Glomerular visceral epithelial cell (primary cell): ENCODE measurements around the gene TRPC6.

Experiments
- DNase-seq: peaks from one replicate; pipeline ENCODE4 v3.0.0-alpha.2; 2016; ENCODE audit errors: extremely low spot score

TRPC6 gene

DNA sequence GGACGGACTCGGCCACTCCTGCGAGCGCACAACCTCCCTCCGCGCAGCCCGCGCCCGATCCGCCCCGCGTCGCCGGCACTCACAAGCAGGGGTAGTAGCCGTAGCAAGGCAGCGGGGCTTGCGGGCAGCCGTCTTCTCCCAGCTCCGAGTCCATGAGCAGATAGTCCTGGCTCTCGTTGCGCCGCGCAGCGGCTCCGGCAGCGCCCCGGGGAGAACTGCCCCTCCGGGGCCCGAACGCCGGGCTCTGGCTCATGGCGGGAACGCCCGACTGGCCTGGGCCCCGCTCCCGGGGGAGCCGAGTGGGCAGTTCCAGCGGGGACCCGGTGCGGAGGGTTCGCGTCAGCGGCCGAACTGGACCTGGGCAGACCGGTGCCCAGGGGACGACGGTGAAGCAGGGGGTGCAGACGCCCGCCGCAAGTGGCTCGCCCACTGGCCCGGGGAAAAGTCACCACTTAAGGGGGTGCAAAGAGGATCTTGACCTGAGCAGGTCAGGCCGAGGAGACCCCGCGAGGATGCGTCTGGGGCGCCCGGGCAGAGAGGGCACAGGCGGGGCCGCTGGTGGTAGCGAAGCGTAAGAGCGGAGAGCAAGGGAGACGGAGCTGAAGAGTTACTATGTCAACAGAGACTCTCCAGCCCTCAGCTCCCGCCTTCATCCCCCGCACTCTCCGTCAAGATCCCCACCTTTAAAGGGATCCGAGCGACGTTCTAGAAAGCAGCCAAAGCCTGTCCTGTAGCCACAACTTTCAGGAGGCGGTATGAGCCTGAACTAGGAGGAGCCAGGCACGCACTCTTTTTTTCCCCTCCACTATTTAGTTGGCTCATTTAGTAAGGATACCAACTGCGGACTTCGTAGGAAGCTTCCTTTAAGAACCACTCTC is at the start of gene TRPC6:
TRPC6 (minus strand) TSS at position 757 of the 878 bp plus-strand sequence; CDS start at position 253, 504 bp downstream.
- no peak for DNase-seq

GRCh38 chr11:101620026-101620425 is 36.2 kb upstream of the TRPC6 start:
- DNase-seq: no peak

GRCh38 chr11:101618709-101619108 is 34.9 kb upstream of the TRPC6 start:
- no peak for DNase-seq

- no peak for DNase-seq
Measured at GRCh38 chr11:101617735-101618332, 34.0 kb upstream of the TRPC6 start.

DNA sequence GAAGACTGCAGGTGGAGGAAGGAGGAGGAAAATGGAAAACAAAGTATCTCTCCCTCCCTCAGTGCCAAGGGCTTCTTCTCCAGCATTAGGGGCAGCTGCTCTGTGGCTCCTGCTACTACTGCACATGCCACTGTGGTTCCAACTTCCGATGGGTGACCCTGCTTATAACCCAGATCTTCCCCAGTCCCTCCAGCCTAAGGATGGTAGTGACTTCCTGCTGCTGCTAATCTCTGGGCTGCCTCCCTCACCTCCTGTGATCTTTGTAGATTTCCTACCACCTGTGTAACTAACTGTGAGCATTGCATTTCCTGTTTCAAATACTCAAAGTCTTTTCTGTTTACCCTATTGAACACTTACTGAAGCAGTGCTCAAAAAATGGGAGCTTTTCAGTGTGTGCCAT is 28.7 kb upstream of the TRPC6 start:
- no peak for DNase-seq

GRCh38 chr11:101600924-101601323 is 17.1 kb upstream of the TRPC6 start:
- DNase-seq: no peak

DNA sequence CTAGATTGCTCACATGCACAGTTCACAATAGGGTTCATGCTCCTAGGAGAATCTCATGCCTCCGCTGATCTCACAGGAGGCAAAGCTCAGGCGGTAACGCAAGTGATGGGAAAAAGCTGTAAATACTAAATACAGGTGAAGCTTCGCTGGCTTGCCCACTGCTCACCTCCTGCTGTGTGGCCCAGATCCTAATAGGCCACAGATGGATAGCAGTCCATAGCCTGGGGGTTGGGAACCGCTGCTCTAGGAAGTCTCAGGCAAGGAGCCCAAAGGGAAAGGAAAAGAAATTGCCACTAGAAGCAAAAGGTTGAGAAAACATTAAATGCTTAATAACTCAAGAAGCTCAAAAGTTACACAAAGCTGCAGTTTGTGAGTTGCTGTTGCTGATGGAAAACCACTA is 3.2 kb upstream of the TRPC6 start:
- DNase-seq: no peak

- DNase-seq: no peak
Measured at GRCh38 chr11:101584655-101585054, 848 bp upstream of the TRPC6 start.

- no peak for DNase-seq
Measured at GRCh38 chr11:101584129-101584515, 315 bp upstream of the TRPC6 start.

GRCh38 chr11:101582989-101583250 is 887 bp downstream of the TRPC6 start:
- DNase-seq: no peak

- no peak for DNase-seq
Measured at GRCh38 chr11:101582236-101582988, 1.4 kb downstream of the TRPC6 start.

DNA sequence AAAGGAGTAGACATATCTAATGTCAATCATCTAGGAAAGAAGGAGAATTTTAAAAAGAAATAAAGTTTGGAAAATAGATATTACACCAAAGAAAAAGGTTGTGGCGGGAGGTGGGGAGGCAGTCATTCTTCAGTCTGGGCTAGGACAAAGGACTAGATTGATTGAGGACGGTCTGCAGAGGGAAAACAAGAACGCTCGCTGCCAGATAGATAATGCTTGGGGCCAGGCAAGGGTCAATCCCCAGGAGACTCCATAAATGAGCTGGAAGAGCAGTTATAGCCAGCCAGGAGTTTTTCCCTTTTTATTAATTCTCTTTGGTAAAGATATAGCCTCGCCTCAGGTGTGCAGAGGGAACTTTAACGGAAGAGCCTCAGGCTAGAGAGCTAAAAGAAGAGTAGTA is 6.3 kb downstream of the TRPC6 start:
- DNase-seq: no peak

- DNase-seq: no peak
Measured at GRCh38 chr11:101576456-101576855, 7.4 kb downstream of the TRPC6 start.

DNA sequence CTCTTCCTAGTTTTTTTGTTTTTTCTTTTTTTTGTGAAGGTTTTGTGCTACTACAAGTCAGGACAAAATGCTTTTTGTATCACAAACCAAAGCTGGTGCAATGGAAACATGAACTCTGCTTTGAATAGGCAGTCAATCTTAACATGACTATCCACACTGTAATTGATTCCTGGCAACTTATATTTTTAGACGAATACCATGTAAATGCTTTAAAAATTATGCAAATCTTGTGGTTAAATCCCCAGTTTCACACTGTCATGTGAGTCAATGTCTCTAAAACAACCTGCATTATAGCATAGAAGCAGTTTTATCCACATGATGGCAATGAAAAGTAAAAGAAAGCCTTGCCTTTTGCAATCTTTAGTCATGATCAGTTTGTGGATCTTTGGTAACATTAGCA is 8.9 kb downstream of the TRPC6 start:
- DNase-seq: no peak

DNA sequence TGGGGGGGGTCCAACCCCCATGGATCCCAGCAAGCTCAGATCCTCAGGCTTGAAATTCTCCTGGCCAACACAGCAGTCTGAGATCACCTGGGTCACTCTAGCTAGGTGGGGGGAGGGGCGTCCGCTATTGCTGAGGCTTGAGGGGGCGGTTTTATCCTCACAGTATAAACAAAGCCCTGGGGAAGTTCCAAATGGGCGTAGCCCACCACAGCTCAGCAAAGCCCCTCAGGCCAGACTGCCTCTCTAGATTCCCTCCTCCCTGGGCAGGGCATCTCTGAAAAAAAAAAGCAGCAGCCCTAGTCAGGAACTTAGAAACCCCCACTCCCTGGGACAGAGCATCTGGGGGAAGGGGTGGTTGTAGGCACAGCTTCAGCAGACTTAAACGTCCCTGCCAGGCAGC is 16.7 kb downstream of the TRPC6 start:
- DNase-seq: no peak

DNA sequence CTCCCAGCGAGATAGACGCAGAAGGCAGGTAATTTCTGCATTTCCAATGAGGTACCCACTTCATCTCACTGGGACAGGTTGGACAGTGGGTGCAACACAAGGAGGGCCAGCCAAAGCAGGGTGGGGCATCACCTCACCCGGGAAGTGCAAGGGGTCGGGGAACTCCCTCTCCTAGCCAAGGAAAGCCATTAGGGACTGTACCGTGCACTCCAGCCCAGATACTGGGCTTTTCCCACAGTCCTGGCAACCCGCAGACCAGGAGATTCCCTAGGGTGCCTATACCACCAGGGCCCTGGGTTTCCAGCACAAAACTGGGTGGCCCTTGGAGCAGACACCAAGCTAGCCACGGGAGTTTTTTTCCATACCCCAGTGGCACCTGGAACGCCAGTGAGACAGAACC is 17.2 kb downstream of the TRPC6 start:
- no peak for DNase-seq

DNA sequence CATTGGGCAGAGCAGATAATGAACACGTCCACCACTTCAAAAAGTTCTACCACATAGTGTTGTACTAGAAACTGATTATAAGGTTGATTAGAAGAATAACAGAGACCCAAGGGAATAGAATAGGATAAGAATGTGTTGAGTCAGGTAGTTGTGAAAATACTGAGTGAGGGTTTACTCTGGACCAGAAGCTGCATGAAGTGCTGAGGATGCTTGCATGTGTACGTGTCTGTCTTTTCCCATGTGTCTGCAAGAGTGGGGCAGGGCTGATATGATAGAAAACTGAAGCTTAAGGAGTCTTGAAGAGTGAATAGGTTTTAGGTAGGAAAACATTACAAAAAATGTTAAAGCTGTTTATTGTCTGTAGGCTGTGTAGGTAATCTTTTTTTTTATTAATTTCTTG is 20.6 kb downstream of the TRPC6 start:
- no peak for DNase-seq

DNA sequence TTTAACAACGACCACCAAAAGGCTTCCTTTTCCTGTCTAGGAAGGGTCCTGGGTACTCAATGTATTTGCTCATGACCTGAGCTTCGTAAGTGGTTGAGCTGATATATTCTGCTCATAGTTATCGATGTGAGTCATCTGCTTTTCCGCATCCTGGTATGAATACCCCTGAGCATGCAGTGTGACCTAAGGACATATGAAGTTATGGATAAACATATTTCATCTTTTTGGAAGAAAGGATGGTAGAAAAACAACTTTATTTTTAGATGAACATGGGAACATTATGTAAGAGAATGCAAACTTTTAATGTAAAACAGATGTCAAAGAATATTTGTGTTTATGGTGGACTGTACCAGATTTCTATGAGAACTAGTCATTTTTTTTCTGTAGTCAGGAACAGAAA is 28.4 kb downstream of the TRPC6 start:
- DNase-seq: no peak

GRCh38 chr11:101553891-101554292 is 29.9 kb downstream of the TRPC6 start:
- no peak for DNase-seq

DNA sequence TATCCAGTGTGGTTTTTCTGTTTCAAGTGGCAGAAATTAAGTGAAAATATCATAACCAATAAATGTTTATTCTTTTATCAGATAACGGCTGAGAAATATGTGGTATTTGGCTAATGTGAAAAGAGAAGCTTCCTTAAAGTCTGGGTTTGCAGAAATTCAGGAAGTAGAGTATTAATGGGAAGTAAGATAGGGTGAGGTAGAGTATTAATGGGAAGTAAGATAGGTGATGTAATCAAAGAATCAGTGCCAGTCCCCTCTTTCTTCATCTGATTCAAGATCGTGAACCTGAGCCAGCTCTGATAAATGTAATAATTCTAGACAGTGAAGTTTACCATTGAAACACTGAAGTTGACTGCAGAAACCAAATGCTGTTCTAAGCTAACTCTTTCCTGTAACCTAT is 30.9 kb downstream of the TRPC6 start:
- no peak for DNase-seq

DNA sequence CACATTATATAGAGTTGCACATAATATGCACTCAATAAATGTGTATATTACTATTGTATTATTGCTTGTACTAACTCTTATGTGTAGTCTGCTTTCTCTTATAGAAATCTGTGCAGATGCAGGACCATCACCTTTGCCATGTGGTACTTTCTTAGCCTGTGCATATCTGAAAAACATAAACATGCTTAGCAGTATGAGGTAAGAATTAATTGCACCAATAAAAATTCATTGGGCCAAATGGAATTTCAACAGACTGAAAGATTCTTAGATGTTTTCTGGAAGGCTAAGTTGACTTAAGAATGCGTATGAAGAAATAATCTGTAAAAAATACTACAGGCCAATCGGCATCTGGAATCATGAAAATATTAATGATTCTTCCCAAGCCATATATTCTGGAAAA is 55.3 kb downstream of the TRPC6 start:
- no peak for DNase-seq

GRCh38 chr11:101523634-101524260 is 60.1 kb downstream of the TRPC6 start:
- DNase-seq: no peak

DNA sequence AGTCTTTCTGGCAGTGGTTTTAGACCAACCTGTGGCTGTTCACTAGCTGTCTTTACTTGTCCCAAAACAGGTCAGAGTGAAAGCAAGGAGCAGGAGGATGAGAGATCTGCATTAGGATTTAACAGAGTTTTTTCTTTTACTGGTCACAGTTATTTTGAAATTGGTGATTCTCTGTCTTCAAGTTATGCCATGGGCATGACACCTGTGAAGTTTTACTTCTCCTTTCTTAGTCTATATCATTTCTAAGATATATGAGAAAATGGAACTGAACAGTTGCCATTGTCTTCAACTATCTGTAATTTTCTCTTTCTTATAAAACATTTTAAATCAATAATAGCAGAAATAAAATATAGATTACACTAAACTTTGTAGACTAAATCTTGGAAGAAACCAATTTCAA is 60.6 kb downstream of the TRPC6 start:
- no peak for DNase-seq
